ENCODE measurements around the gene TMEM150A.

DNA sequence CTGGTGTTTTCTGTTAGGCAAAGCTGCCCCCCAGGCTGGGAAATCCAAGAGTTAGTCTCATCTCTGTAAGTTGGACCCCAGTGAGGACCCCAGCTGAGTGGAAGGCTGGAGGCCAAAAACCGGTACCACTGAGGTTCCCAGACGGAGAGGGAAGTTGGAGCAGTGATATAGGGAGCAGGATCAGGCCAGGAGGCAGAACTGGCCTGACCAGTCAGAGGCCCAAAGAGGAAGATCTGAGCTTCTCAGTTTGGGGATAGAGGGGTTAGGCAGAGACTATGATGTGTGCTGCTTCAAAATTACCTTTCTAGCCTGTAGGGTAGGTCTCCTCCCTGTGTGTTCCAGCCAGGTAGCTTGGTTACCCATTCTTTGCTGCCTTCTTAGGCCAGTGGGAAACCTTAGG lies 11.5 kb downstream of the TMEM150A start:
- no peak for TF ChIP-seq POLR2AphosphoS5 (IDR thresholded peaks at IDR 0.05; ENCODE audit: low read depth, low read length)
- TF ChIP-seq, protein P1, sequence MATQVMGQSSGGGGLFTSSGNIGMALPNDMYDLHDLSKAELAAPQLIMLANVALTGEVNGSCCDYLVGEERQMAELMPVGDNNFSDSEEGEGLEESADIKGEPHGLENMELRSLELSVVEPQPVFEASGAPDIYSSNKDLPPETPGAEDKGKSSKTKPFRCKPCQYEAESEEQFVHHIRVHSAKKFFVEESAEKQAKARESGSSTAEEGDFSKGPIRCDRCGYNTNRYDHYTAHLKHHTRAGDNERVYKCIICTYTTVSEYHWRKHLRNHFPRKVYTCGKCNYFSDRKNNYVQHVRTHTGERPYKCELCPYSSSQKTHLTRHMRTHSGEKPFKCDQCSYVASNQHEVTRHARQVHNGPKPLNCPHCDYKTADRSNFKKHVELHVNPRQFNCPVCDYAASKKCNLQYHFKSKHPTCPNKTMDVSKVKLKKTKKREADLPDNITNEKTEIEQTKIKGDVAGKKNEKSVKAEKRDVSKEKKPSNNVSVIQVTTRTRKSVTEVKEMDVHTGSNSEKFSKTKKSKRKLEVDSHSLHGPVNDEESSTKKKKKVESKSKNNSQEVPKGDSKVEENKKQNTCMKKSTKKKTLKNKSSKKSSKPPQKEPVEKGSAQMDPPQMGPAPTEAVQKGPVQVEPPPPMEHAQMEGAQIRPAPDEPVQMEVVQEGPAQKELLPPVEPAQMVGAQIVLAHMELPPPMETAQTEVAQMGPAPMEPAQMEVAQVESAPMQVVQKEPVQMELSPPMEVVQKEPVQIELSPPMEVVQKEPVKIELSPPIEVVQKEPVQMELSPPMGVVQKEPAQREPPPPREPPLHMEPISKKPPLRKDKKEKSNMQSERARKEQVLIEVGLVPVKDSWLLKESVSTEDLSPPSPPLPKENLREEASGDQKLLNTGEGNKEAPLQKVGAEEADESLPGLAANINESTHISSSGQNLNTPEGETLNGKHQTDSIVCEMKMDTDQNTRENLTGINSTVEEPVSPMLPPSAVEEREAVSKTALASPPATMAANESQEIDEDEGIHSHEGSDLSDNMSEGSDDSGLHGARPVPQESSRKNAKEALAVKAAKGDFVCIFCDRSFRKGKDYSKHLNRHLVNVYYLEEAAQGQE (IDR thresholded peaks at IDR 0.05; ENCODE audit: insufficient read depth in 1 of 2, low read depth in 2 of 2, low read length in 2 of 2) = no peak
- no peak for TF ChIP-seq FOXP2 (optimal IDR thresholded peaks at IDR 0.05; ENCODE audit: borderline replicate concordance, extremely low read depth, extremely low read length, insufficient read depth)
- no peak for TF ChIP-seq TAF1 (IDR thresholded peaks at IDR 0.05; ENCODE audit: borderline replicate concordance, insufficient read depth, low read length)
